Pulmonary artery endothelial cell (primary cell): ENCODE data around the gene SLC16A3. TPM values are rescaled to one million over a fixed set of nuclear protein-coding genes. Genes with fewer than 3 reads are reported as not detected.
"Not testable (repeated sequence)": the region's sequence is repeated elsewhere in the genome, so short reads cannot be mapped to it uniquely, and the experiment has no call there.

Experiments used
- DNase-seq: peaks from one replicate; pipeline ENCODE4 v3.0.0-alpha.2; 2011; ENCODE audit warnings: low read depth, low spot score
- total RNA-seq: library from RNA; depleted of rRNA; stranded (reverse); fragments of >200 nt; gene quantifications from 2 replicates; pipeline ENCODE4 v1.2.3, GENCODE V29; 2014

SLC16A3 gene
- 101 and 137 TPM in 2 replicates for total RNA-seq

DNA sequence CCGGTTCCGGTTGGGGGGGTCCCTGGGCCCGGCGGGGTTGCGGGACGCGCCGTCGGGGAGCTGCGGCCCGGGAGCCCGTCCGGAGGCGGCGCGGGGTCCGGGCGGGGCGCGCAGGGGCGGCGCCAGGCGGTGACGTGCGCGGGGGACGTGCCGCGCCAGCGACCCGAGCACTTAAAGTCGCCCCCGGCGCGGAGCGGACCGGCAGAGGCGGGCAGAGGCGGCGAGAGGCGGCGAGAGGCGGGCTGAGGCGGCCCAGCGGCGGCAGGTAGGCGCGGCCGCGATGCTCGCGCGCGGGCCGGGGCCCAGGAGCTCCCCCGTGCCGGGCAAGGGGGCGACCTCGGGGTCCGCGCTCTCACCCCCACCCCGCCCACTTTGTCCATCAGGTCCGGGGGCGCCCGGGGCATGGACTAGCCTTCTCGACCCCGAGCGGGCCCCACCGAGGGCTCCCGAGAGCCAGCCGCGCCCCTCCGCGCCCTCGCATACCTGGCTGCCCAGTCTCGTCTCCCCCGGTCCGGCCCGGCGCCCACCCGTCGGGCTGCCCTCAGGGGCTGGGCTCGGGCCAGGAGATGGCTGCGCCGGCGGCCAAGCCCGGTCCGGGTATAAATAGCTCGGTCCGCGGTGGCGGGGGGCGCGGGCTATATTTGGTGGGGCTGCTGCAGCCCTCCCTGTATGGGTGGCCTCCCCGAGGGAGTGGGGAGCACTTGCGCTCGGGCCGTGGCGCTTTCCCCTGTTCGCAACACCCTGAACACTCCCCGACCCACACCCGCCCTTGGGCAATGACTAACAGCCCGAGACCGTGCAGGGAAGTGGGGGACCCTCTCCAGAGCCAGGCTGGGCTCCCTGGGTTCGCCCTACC is at the start of gene SLC16A3:
TSS of gene SLC16A3 (plus strand) at position 201 of the 856 bp plus-strand sequence. CDS start 6,967 bp downstream, outside the sequence.
- no peak for DNase-seq

DNA sequence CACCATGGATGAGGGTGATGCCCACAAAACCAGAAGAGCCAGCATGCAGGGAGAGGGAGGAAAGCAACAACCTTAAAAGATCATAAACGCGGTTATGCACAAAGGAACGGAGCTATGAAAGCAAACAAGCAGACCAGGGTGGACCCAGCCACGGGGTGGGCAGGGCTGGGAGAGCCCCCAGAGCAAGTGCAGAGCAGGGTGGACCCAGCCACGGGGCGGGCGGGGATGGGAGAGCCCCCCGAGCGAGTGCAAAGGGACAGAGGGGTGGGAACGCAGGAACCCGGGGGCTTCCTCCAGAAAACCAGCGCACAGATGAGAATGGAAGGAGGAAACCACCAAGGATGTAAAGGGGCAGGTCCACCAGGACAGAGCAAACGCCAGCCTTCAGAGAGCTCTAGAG is 49.4 kb upstream of the SLC16A3 start:
- DNase-seq = no peak

DNA sequence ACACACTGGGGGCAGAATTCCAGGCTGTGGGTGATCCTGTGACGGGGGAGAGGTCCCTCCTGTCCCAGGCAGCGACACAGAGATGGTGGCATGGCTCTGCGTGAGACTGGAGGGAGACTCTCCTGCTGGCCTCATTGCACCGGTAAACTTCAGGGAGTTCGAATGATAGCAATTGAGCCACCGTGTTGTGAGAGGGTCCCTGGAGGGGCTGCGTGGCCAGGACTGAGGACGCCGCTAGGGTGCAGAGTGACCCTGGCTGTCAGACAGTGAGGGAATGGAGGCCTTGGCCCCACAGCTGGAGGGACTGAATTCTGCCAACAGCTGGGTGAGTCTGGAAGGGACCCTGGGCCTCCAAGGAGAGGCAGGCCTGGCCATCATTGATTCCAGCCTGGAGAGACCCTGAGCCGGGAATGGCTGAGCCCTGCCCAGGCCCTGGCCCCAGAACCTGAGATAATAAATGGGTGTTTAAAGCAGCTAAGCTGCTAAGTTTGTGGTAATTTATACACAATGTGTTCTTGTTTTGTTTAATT is 48.8 kb upstream of the SLC16A3 start:
- no peak for DNase-seq

DNA sequence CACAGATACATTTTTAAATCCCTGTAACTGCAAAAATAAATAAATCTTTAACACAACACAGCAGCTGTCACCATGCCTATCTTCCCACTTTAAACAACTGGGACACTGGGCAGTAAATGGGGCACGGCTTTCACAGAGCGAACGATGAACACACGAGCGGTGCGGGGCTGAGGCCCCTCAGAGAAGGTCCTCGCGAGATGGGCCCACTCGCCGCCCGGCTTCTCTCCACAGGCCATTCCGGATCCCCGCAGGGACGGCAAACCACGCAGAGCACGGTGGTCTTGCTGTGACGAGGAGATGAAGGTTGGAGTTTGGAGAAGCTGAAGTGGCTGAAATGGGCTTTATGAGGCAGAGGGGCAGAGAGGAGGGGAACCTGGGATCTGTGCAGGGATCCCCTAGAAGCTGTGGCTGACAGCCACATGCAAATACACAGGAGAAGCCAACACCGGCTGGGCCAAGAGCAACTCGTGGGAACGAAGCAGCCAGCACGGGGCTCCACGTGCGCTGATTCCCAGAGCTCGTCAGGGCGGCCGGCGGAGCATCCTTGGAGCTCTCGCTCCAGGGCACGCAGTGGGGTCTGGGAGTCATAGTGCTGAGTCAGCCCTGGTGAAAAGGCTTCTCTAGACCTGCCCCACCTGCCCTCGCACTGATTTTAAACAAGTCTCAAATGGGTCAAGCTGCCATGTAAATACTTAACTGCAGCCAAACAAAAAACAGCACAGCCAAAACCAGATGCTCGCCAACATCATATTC is 47.9 kb upstream of the SLC16A3 start:
- DNase-seq = no peak

DNA sequence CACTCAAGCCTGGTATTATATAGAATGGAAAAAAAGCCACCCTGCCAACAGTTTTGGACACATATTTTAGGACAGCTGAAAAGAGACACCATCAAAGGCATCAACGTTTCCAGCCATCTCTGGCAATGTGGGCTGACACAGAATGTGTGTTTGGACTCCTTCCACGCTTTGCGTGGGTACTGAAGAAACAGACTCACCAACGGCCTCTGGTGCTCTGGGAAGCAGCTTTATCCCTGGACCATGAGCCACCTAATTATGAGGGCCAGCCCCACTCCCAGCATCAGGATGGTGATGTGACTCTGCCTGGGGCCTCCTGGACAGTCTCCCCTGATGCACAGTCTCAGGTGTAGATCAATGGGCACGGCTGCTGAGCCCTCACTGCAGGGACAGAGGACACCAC is 44.1 kb upstream of the SLC16A3 start:
- DNase-seq = no peak

DNA sequence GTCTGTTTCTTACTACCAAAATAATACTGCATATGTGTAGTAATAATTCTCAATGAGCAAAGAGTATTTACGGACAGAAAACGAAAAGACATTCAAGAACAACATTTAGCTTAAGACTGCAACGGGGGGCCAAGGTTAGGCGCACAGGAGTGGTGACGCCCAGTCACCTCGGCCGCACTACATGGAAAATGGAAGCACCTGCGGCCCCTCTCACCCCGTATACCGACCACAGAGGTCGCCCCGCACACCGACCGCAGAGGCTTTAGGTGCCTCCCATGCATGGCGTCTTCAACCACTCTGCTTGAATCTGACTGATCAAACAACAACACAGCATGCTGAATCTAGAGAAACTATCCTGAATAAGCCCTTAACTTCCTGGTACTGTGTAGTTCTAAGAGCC is 42.6 kb upstream of the SLC16A3 start:
- no peak for DNase-seq

DNA sequence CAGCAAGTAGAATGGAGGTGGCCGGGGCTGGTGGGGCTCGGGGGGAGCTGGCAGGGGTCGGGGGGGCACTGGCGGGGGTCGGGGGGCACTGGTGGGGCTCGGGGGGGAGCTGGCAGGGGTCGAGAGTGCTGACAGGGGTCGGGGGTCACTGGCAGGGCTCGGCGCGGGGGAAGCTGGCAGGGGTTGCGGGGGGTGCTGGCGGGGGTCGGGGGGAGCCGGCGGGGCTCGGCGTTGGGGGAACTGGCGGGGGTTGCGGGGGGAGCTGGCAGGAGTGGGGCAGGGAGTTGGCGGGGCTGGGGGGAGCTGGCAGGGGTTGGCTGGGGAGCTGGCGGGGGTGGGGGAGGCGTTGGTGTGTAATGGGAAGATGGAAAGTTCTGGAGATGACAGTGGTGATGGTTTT is 41.3 kb upstream of the SLC16A3 start:
- no peak for DNase-seq

DNA sequence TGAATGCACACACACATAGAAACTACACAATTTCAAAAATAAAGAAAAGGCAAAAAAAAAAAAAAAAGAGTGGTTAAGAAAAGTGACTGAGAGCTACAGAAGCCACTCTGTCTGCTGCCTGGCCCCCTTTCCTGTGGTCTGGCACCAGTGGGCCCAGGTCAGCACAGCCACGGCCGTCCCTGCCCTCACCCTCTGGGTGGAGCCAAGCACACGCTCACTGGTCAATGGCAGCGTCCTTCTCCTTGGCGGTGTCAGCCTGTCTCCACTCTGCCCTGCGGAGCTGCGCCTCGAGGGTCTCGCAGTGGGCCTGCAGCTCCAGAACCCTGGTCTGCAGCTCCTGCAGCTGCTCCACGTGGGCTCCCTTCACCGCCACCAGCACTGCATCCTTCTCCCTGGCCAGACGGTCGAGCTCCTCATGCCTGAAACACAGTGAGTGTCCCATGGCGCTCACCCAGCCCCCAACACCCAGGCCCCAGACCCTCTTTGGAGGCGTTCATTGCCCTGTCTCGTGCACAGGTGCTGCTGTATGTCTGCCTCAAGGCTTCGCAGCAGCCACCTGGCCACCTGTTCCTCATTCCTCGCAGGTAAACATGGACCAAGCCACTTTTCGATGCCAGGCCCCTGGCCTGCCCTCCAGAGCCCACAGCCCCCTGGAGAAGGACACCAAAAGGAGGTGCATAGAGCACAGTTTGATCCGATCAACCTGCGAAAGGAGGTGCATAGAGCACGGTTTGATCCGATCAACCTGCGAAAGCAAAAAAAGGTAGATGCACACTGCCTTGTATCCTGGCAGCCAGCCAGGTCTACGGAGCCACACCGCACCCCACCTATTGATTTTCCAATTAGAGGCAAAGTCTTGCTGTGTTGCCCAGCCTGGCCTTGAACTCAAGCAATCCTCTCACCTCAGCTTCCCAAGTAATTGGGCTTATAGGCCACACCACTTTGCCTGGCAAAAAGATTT is 40.6 kb upstream of the SLC16A3 start:
- DNase-seq = no peak

DNA sequence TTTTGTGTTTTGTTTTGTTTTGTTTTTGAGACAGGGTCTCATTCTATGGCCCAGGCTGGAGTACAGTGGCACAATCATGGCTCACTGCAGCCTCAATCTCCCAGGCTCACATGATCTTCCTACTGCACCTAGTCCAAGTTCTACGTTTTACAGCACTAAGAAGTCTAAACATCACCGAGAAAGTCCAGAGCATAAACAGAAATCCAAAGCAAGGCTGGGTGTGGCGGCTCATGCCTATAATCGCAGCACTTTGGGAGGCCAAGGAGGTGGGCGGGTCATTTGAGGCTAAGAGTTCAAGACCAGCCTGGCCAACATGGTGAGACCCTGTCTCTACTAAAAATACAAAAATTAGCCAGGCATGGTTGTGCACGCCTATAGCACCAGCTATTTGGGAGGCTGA is 35.8 kb upstream of the SLC16A3 start:
- not testable (repeated sequence) for DNase-seq

DNA sequence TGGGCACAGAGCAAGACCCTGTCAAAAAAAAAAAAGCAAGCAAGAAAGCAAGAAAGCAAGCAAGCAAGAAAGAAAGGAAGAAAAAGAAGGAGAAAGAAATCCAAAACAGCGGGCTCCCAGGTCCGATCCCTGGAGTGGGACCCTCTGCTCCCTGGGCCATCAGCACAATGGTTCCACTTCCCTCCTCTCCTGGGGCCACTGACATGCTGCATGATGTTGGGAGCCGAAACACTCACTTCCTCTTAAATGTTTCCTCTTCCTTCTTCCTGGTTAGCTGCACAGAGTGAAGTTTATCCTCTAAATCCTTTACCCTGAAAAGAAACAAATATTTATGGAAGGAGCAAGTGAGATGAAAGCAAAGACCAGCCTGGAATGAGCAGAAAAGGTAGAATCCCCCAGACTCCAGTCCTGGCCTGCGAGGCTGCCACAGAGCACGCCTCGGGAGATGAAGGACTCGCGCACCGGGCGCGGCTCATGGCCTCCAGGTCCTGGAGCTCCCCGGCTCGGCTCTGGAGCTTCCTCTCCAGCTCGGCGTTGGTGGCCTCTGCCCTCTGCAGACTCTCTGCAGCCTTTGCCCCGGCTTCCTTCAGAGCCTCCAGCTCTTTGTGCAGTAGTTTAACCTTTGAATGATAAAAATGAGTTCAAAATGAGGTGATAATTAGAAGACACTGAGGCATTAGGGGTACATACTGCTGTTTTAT is 35.2 kb upstream of the SLC16A3 start:
- no peak for DNase-seq

DNA sequence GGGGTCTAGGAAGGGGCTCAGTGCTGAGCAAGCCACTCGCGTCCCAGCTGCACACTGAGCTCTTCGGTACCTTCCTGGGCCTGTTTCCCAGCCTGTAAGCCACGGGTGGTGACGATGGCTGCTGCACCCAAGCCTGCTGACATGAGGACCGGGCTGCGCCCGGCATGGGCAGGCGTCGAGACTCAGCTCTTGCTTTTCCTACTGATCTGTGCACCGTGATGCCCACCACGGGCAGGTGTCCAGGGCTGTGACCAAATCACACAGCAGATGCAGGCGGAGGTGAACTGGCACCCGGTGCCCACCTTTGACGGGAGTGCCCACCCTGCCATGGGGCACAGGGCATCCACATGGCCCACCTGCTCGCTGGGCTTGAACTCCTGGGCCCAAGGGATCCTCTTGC is 34.1 kb upstream of the SLC16A3 start:
- no peak for DNase-seq

DNA sequence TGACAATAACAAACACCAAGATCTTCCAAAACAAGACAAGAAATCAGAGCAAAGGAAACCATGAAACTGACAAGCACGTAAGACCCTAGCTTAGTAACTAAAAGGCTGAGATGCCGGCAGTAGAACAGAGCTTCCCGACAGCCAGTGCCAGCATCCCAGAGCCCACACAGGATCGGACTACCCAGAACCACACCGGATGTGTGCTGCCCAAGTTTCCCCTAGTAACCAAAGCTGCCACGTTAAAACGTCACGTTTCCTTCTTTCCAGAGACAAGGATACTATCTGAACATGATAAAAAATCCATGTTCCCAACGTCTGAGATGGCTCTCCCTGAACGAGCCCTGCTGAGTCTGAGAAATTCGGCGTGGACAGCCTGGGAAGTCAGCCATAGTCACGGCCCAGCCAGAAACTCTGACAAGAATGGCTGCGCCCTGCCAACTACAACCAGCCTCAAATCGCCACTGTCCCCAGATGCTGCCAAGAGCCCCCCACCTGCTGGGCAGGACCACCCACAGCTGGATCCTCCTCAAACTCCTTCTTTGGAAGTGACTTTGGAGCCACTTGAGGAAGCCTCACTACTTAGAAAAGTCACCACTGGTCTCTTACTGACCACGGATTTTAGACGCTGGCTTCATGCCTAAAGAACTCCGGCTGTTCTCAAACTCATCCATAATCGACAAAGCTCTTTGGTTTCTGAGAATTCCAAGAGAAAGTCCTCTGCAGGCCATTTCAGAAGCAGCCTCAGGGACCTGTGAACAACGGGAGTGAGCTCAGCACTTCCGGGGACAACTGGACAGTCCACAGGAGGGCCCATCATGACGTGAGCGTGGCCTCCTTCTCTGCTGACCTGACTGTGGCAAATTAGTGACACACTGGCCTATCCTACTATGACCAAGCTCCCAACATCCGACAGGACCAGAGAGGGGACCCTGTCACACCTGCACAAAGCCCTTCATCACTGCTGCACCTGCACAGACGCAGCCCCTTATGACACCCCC is 32.9 kb upstream of the SLC16A3 start:
- DNase-seq = no peak

DNA sequence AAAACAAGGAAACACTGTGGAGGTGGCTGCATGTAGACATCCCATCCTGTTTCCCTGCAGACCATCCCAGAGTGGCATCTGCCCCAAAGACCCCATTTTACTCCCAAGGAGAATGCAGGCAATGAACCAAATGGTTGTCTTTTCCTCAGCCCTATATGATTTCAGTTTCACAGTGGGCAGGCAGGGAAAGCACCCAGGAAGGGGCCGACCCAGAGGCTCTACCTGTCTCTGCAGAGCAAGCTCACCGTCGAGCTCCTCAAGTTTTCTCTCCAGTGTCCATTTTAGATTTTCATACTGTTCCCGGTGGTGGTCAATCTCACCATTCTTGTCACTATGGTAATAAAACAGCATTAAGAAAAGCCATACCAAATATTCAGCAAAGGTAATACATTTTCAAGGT is 30.8 kb upstream of the SLC16A3 start:
- DNase-seq = no peak

DNA sequence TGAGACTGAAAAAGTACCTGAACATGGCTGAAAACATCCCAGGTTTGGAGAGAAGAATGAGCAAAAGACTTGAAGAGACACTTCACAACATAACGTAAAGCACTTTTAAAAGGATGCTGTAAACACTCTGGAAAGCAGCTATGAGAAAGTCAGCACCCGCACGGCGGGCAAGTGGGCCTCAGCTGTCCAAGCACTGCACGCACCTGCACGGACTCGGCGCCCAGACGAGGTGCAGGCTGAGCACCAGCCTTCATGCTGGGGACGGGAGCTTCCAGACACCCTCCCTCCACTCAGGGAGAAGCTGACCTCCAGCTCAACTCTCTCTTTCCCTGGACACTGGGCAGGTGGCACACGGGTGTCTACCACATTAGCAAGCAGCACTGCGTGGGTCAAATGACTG is 29.3 kb upstream of the SLC16A3 start:
- no peak for DNase-seq

DNA sequence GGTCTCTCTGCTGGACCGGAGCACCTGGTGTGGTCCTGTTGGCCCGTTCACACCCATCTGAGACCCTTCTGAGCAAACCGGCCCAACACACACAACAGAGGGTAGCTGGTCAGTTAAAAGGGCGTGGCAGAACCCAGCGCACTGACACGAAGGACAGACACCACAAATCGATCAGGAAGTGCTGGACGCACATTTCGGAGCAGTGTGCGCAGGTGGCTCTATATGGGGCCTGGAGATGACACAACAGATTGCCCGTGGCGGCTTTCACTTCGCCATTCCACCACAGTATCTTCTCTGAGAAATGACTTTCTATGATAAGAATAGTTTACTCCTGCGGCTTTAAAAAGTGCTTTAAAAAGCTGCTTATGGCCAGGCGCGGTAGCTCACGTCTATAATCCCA is 28.7 kb upstream of the SLC16A3 start:
- DNase-seq = no peak

DNA sequence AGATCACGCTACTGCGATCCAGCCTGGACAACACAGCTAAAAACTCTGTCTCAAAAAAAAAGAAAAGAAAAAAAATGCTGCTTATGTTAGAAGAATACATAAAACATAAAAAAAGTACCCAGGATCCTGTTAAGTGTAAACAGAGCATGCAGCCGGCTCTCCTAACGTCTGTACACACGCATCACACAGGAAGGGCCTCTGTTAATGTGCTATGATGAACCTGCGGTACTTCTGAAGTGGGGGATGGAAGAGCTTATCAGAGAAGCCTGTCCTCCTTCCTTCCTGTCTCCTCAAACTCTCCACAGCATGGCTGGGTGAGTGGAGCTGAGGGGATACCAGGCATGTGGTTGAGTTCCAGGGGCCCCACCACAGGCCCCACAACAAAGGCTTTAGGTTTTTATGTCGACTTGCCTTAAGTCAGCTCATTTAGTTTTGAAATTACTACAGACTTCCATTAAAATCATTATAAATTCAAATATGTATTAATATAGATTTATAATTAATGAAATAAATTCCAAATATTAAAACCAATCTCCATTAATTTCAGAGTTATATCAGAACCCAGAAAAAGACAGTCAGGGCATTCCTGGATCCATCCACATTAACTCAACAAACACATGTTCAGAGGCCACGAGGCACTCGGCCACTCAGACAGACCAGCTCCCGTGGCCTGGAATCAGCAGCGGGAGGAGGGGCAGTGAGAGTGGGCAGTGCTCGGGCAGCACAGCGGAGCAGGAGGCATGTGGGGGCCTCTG is 27.9 kb upstream of the SLC16A3 start:
- DNase-seq = no peak

DNA sequence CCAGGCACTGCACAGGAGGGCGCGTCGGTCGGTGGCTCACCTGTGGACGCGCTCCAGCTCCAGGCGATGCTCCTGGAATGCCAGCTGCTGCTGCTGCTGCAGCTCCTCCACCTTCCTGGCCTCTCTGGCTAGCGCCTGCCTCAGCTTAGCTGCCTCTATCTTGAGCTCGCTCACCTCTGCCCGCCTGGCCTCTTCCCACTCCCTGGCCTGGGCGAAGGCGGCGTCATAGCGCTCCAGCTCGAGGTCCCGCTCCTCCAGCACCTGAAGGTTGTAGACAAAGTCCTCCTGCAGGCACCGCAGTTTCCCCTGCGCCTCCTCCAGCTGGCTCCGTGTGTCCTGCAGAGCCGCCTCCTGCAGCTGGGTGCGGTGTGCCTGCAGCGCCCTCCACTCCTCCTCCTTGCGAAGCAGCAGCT is 27.3 kb upstream of the SLC16A3 start:
- no peak for DNase-seq

DNA sequence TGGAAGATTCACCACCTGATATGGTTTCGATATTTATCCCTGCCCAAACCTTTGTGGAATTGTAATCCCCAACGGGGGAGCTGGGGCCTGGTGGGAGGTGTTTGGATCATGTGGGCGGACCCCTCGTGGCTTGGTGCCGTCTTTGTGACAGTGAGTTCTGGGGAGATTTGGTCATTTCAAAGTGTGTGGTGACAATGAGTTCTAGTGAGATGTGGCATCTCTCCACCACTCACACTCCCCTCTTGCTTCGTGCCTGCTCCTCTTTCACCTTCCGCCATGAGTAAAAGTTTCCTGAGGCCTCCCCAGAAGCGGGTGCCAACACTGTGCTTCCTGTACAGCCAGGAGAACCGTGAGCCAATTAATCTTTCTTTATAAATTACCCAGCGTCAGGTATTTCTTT is 25.9 kb upstream of the SLC16A3 start:
- no peak for DNase-seq

DNA sequence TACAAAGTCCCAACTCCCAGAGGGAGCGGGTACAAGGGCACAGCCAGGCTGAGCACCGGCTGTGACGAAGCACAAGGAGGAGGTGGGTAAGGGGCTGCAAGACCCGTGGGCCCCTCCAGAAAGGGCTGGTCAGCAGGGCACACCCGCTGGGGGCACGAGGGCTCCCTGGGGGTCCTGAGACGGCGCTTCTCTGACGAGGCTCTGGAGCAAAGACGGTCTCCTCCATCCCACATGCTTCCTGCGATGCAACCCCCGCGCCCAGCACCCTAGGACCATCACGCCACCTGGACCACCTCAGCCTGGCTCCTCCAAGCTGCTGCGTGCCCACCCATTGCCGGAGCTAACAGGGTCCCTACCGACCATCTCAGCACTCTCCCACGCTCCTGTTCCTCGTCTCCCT is 24.9 kb upstream of the SLC16A3 start:
- DNase-seq = no peak
